LNCaP clone FGC (cell line): ENCODE data around the gene TENM3.

Source experiments
- DNase-seq: peaks from one replicate; pipeline ENCODE4 v3.0.0-alpha.2; 2011; ENCODE audit warnings: low read depth
- H3K4me3 ChIP-seq: 2 replicates; pipeline ENCODE4 v1.5.1; 2011; ENCODE audit warnings: mild to moderate bottlenecking, low read depth, low read length, control low read depth
- CTCF ChIP-seq: IDR thresholded peaks from 2 replicates; pipeline ENCODE4 v1.5.1; 2012; ENCODE audit warnings: mild to moderate bottlenecking; ENCODE audit not compliant: control insufficient read depth, insufficient read depth; ENCODE audit errors: extremely low read depth

Gene TENM3

GRCh38 chr4:182760551-182761043 is 517.4 kb downstream of the TENM3 start:
- no peak for DNase-seq
- no peak overlapping the region for H3K4me3 ChIP-seq
- TF ChIP-seq CTCF, result no peak

- no peak for TF ChIP-seq CTCF
- H3K4me3 ChIP-seq, result no peak overlapping the region
- DNase-seq, result no peak
Measured at GRCh38 chr4:182764137-182764536, 520.9 kb downstream of the TENM3 start.

GRCh38 chr4:182764642-182765041 is 521.4 kb downstream of the TENM3 start:
- no peak for DNase-seq
- TF ChIP-seq CTCF, result no peak
- no peak overlapping the region for H3K4me3 ChIP-seq

GRCh38 chr4:182765987-182766856 is 523.0 kb downstream of the TENM3 start:
- no peak overlapping the region for H3K4me3 ChIP-seq
- no peak for DNase-seq
- no peak for TF ChIP-seq CTCF

- TF ChIP-seq CTCF, result no peak
- no peak for DNase-seq
- no peak overlapping the region for H3K4me3 ChIP-seq
Measured at GRCh38 chr4:182766857-182767250, 523.7 kb downstream of the TENM3 start.

- DNase-seq, result no peak
- no peak overlapping the region for H3K4me3 ChIP-seq
- TF ChIP-seq CTCF, result no peak
Measured at GRCh38 chr4:182768838-182769237, 525.6 kb downstream of the TENM3 start.
